Gastrocnemius medialis (tissue), 4 donors: ENCODE measurements around the gene HIC1. TPM values are rescaled to one million over a fixed set of nuclear protein-coding genes. Genes with fewer than 3 reads are reported as not detected.
A peak's percentile ranks its signal among the peaks of the same experiment; 100 is the strongest.

Source experiments
- ATAC-seq, 2 donors: fragments of 150-250 bp; one replicate each; pipeline ENCODE4 v1.9.1; 2016
- DNase-seq, 2 donors: peaks; one replicate each; pipeline ENCODE4 v3.0.0-alpha.2; 2019
- H3K27ac ChIP-seq, 4 donors: fragments of 200-600 bp; sonication (generic); 1 replicate in 1 of 4; 2 replicates in 3 of 4; pipeline ENCODE4 v1.5.1; 2016 to 2018; ENCODE audit warnings: mild to moderate bottlenecking in 2 of 4, moderate library complexity in 1 of 4
- H3K27me3 ChIP-seq, 3 donors: fragments of 200-600 bp; sonication (generic) in 2 of 3; 1 replicate in 1 of 3; 2 replicates in 2 of 3; pipeline versions ENCODE4 v1.5.1 to v1.6.0; 2016 to 2019; ENCODE audit warnings: mild to moderate bottlenecking in 1 of 3, moderate library complexity in 1 of 3
- H3K36me3 ChIP-seq, 2 donors: fragments of 200-600 bp; sonication (generic) in 1 of 2; one replicate each; pipeline ENCODE4 v1.5.1; 2017 to 2018
- H3K4me1 ChIP-seq, 2 donors: fragments of 200-600 bp; sonication (generic) in 1 of 2; one replicate each; pipeline ENCODE4 v1.5.1; 2016 to 2017; ENCODE audit warnings: mild to moderate bottlenecking in 2 of 2
- H3K4me3 ChIP-seq, 4 donors: fragments of 200-600 bp; sonication (generic) in 3 of 4; 1 replicate in 1 of 4; 2 replicates in 3 of 4; pipeline ENCODE4 v1.5.1; 2016 to 2019; ENCODE audit warnings: mild to moderate bottlenecking in 2 of 4
- H3K9me3 ChIP-seq, 3 donors: fragments of 200-600 bp; sonication (generic) in 2 of 3; 1 replicate in 1 of 3; 2 replicates in 2 of 3; pipeline ENCODE4 v1.5.1; 2016 to 2019
- POLR2A ChIP-seq, 2 donors: fragments of 450-650 bp; IDR thresholded peaks; one replicate each; pipeline ENCODE4 v1.6.1; 2017; ENCODE audit warnings: antibody characterized with exemption in 2 of 2, mild to moderate bottlenecking in 2 of 2, moderate library complexity in 2 of 2
- in situ Hi-C, 4 donors: fragments of 200-750 bp; cut with MboI; loops; one replicate each; pipeline versions ENCODE4 v1.15.0 to v1.8.0; 2017; ENCODE audit warnings: low sequenced_read_pairs in 4 of 4
- intact Hi-C: fragments of 100-400 bp; cut with DNase I; formaldehyde crosslinking; loops from one replicate; pipeline ENCODE4 v1.15.1; 2023; ENCODE audit warnings: low total_unique reads
- microRNA counts, 2 donors: library from miRNA; unstranded; fragments of <30 nt; microRNA quantifications; one replicate each; lab custom pipeline; 2016
- microRNA-seq, 2 donors: library from miRNA; unstranded; fragments of <30 nt; microRNA quantifications; one replicate each; pipeline ENCODE4, GENCODE V29; 2016; ENCODE audit warnings: borderline replicate concordance in 2 of 2
- total RNA-seq, 4 donors: library from RNA; depleted of rRNA; stranded (reverse); fragments of >200 nt; gene quantifications; one replicate each; pipeline versions ENCODE4 v1.1.0 to v1.2.3, GENCODE V29; 2016
- TF ChIP-seq, protein P1 (sequence below), 5 experiments: fragments of 450-650 bp in 3 of 5; fragments of 200-600 bp in 2 of 5; sonication (generic) in 2 of 5; IDR thresholded peaks in 4 of 5; conservative IDR thresholded peaks in 1 of 5; 1 replicate in 4 of 5; 2 replicates in 1 of 5; pipeline ENCODE4 v1.5.1; 2016 to 2019; ENCODE audit warnings: antibody characterized with exemption in 5 of 5, mild to moderate bottlenecking in 3 of 5, moderate library complexity in 3 of 5

HIC1 gene
- total RNA-seq, 4 donors from 2014 or later = 4.6 to 9.6 (median 6.9) TPM

DNA sequence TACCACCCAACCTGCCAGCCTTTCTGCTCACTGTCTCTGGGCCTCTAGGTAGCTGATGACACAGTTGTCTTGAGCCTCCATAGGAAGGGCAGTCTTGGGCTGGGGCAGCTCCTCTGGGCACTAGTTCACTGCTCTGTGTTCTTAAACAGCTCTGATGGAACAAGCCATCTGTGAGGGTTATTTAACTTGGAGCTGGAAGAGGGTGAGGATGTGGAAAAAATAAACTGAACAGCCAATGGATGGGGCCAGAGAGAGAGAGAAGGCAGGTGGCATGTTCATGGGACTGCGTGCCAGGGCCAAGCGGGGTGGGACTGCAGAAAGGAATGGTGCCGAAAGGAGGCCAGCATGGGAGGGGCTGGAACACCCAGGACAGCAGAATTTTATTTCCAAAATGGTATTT is 52.6 kb downstream of the HIC1 start:
- Histone ChIP-seq H3K36me3 (no peaks in the 10 kb centered on the region), H3K27me3 (no peaks in the 10 kb centered on the region), H3K4me1 (peaks cover 19 to 29% of the 10 kb centered on the region in 2 donors), H3K27ac (peak overlapping the region in 3 of 4 donors; percentile 16 to 52 (median 34)), H3K4me3 (no peak overlapping the region), H3K9me3 (no peaks in the 10 kb centered on the region)
- intact Hi-C loops = no loop called here
- in situ Hi-C loops = no loop called here
- TF ChIP-seq, protein P1, sequence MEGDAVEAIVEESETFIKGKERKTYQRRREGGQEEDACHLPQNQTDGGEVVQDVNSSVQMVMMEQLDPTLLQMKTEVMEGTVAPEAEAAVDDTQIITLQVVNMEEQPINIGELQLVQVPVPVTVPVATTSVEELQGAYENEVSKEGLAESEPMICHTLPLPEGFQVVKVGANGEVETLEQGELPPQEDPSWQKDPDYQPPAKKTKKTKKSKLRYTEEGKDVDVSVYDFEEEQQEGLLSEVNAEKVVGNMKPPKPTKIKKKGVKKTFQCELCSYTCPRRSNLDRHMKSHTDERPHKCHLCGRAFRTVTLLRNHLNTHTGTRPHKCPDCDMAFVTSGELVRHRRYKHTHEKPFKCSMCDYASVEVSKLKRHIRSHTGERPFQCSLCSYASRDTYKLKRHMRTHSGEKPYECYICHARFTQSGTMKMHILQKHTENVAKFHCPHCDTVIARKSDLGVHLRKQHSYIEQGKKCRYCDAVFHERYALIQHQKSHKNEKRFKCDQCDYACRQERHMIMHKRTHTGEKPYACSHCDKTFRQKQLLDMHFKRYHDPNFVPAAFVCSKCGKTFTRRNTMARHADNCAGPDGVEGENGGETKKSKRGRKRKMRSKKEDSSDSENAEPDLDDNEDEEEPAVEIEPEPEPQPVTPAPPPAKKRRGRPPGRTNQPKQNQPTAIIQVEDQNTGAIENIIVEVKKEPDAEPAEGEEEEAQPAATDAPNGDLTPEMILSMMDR (IDR thresholded peaks at IDR 0.05 in 4 of 5, conservative IDR thresholded peaks at IDR 0.05 in 1 of 5) = no peak
- TF ChIP-seq POLR2A (IDR thresholded peaks at IDR 0.05) = no peak
- peak; percentile 32 to 45 for ATAC-seq
- no peak for DNase-seq

DNA sequence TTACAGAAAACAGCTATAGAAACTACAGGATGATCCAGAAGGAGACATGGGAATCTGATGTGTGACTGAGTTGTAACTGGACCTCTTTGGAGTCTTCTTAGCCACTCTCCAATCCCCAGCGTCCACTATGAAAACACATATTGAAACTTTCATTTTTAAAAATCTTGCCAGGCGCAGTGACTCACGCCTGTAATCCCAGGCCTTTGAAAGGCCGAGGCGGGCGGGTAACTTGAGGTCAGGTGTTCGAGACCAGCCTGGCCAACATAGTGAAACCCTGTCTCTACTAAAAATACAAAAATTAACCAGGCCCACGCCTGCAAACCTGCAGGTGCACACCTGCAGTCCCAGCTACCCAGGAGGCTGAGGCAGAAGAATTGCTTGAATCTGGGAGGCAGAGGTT is 53.3 kb downstream of the HIC1 start:
- Histone ChIP-seq H3K4me1 (peaks cover 19 to 27% of the 10 kb centered on the region in 2 donors), H3K36me3 (no peaks in the 10 kb centered on the region), H3K27me3 (no peaks in the 10 kb centered on the region), H3K9me3 (no peaks in the 10 kb centered on the region), H3K27ac (peak overlapping the region in 2 of 4 donors; percentile 35 to 52), H3K4me3 (no peak overlapping the region)
- in situ Hi-C loops (no loop called here), intact Hi-C loops (no loop called here)
- no peak for DNase-seq
- no peak for ATAC-seq
- TF ChIP-seq, protein P1 (IDR thresholded peaks at IDR 0.05 in 4 of 5, conservative IDR thresholded peaks at IDR 0.05 in 1 of 5) = no peak
- TF ChIP-seq POLR2A (IDR thresholded peaks at IDR 0.05) = no peak

DNA sequence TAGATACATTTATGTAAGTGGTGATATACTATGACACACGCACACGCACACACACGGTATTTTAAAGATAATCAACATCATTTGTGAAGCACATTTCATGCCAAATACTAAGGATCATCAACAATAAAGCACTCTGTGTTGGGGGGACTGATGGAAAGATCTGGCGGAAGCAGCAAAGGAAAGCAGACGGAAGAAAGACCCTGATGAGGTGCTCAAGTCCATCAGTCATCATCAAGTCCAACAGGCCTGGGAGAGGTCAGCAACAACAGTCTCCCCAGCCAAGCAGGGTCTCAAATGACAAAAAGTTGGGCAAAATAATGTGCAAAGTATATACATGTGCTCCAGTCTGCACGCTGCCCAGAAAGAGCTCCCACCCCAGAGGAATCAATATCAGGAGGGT is 55.5 kb downstream of the HIC1 start:
- ATAC-seq (no peak), DNase-seq (no peak)
- intact Hi-C loops = no loop called here
- TF ChIP-seq, protein P1 (IDR thresholded peaks at IDR 0.05 in 4 of 5, conservative IDR thresholded peaks at IDR 0.05 in 1 of 5) = no peak
- no peak for TF ChIP-seq POLR2A (IDR thresholded peaks at IDR 0.05)
- Histone ChIP-seq H3K27ac (no peak overlapping the region), H3K9me3 (no peaks in the 10 kb centered on the region), H3K4me1 (peaks cover 19 to 25% of the 10 kb centered on the region in 2 donors), H3K36me3 (no peaks in the 10 kb centered on the region), H3K4me3 (no peak overlapping the region), H3K27me3 (no peaks in the 10 kb centered on the region)
- in situ Hi-C loops = no loop called here

DNA sequence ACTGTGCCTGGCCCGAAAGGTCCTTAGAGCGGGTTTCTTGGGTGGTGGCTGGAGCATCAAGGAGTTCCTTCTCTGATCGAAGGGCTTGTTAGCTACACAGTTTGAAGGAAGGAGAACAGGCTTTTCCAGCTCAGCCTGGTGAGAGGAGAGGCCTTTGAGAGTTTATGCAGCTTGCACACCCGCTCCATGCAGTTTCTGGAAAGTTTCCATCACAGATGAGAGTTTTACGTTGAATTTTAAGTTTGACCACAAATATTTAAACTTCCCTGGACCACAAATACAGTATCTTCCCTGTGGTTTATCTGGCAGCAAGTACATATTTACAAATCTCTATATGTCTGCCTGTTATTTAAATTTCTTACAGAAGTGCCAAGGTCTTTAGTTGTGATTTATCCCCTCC is 56.8 kb downstream of the HIC1 start:
- in situ Hi-C loops = no loop called here
- DNase-seq = no peak
- no peaks in the 10 kb centered on the region for H3K9me3 ChIP-seq
- H3K27me3 ChIP-seq = no peaks in the 10 kb centered on the region
- H3K27ac ChIP-seq = no peak overlapping the region
- intact Hi-C loops = no loop called here
- peaks cover 18% of the 10 kb centered on the region in 2 donors for H3K4me1 ChIP-seq
- no peak overlapping the region for H3K4me3 ChIP-seq
- H3K36me3 ChIP-seq = no peaks in the 10 kb centered on the region
- no peak for TF ChIP-seq POLR2A (IDR thresholded peaks at IDR 0.05)
- TF ChIP-seq, protein P1 (IDR thresholded peaks at IDR 0.05 in 4 of 5, conservative IDR thresholded peaks at IDR 0.05 in 1 of 5) = no peak
- no peak for ATAC-seq

MicroRNA genes within 50 kb of the gene (microRNA counts, 767-probe panel; counts per million panel counts)
- microRNA hsa-miR-132-3p (lab: Ali Mortazavi, UCI) (7,641 to 7,731 counts per million in 2 donors), microRNA hsa-miR-212-3p (lab: Ali Mortazavi, UCI) (356 to 448 counts per million in 2 donors)

Small RNA genes within 50 kb of the gene (microRNA-seq; reads per million reads assigned to microRNA genes)
- gene MIR132 (754 to 942 reads per million in 2 donors), gene MIR212 (14.2 to 27.3 reads per million in 2 donors)

Other genes with a start within 250 kb of the HIC1 start
- gene SMYD4, start 225.2 kb upstream of the HIC1 start, total RNA-seq = 10 to 100 TPM; 15.1 to 18.1 (median 16.7) TPM
- gene RPA1, start 225.1 kb upstream of the HIC1 start, total RNA-seq = 10 to 100 TPM; 26.5 to 46.8 (median 34.9) TPM
- 1 to 10 TPM in 2 of 4 donors, under 1 TPM in 2; 0.31 to 1.7 (median 1.2) TPM for gene RTN4RL1, start 29.8 kb upstream of the HIC1 start, total RNA-seq
- 10 to 100 TPM; 47.2 to 59.9 (median 57.7) TPM for gene DPH1, start 24.9 kb upstream of the HIC1 start, total RNA-seq
- gene OVCA2, start 13.1 kb upstream of the HIC1 start, total RNA-seq = 10 to 100 TPM; 12.6 to 50.2 (median 34.4) TPM
- 10 to 100 TPM; 20.5 to 27.8 (median 23.0) TPM for gene SMG6, start 248.7 kb downstream of the HIC1 start, total RNA-seq
- gene SRR, start 248.8 kb downstream of the HIC1 start, total RNA-seq = 10 to 100 TPM in 2 of 4 donors, 1 to 10 TPM in 2; 3.0 to 20.0 (median 10.7) TPM